ENCODE data around the gene KCNH4. TPM values are rescaled to one million over a fixed set of nuclear protein-coding genes. Genes with fewer than 3 reads are reported as not detected.

Gene KCNH4
- total and polyA plus RNA-seq, 2 of the 13 experiments (the other 11 are each of a cell fraction or from before 2014, with no cell fraction given), result 0.01 to 0.09 TPM

DNA sequence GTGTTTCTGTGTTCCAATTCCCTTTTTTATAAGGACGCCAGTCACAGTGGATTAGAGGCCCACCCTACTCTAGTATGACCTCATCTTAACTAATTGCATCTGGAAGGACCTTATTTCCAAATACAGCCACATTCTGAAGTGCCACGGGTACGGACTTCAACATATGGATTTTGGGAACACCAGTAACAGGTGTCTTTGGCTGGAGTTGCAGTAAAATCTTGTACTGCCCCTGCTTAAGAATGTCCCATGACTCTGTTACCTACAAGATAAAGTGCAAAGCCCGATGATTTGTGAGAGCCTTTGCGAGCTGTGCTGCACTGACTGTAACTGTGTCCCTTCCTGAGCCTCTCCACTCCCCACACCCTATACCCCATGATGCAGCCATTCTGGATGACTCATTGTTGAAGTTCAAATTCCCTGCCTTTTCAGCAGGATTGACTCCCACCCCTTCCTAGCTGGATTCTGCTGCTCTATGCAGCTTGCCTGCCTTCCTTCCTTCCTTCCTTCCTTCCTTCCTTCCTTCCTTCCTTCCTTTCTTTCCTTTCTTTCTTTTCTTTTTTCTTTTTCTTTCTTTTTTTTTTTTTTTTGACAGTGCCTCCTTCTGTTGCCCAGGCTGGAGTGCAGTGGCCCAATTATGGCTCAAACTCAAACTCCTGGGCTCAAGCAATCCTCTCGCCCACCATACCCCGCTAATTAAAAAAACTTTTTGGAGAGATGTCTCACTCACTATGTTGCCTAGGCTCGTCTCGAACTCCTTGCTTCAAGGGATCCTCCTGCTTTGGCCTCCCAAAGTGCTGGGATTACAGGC is 2.2 kb upstream of the KCNH4 start (continued):
- TF ChIP-seq, protein P1, sequence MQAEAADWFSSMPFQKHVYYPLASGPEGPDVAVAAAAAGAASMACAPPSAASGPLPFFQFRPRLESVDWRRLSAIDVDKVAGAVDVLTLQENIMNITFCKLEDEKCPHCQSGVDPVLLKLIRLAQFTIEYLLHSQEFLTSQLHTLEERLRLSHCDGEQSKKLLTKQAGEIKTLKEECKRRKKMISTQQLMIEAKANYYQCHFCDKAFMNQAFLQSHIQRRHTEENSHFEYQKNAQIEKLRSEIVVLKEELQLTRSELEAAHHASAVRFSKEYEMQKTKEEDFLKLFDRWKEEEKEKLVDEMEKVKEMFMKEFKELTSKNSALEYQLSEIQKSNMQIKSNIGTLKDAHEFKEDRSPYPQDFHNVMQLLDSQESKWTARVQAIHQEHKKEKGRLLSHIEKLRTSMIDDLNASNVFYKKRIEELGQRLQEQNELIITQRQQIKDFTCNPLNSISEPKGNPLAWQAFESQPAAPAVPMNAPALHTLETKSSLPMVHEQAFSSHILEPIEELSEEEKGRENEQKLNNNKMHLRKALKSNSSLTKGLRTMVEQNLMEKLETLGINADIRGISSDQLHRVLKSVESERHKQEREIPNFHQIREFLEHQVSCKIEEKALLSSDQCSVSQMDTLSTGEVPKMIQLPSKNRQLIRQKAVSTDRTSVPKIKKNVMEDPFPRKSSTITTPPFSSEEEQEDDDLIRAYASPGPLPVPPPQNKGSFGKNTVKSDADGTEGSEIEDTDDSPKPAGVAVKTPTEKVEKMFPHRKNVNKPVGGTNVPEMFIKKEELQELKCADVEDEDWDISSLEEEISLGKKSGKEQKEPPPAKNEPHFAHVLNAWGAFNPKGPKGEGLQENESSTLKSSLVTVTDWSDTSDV (CRISPR knock-in tag; IDR thresholded peaks at IDR 0.05), result no peak
- TF ChIP-seq POGZ (CRISPR knock-in tag; IDR thresholded peaks at IDR 0.05) (no peak), ZNF256 (CRISPR knock-in tag; conservative IDR thresholded peaks at IDR 0.05) (no peak), RXRA (CRISPR knock-in tag; IDR thresholded peaks at IDR 0.05) (no peak), ZNF703 (CRISPR knock-in tag; IDR thresholded peaks at IDR 0.05; ENCODE audit: borderline replicate concordance) (no peak), CREBL2 (CRISPR knock-in tag; IDR thresholded peaks at IDR 0.05; ENCODE audit: borderline replicate concordance) (no peak), ZNF503 (CRISPR knock-in tag; IDR thresholded peaks at IDR 0.05) (no peak), ZNF331 (CRISPR knock-in tag; IDR thresholded peaks at IDR 0.05) (0 out of 2 replicates have a peak, but pooled peaks have one; percentile 7), ZNF430 (CRISPR knock-in tag; IDR thresholded peaks at IDR 0.05) (no peak; the same call in 1 of the 2 replicates), SETDB1 (CRISPR knock-in tag; IDR thresholded peaks at IDR 0.05; ENCODE audit: borderline replicate concordance) (no peak), PITX1 (CRISPR knock-in tag; IDR thresholded peaks at IDR 0.05) (no peak), ZFP36 (IDR thresholded peaks at IDR 0.05; ENCODE audit: borderline replicate concordance, low read depth, low read length, partially characterized antibody) (peak; percentile 69), MYNN (CRISPR knock-in tag; IDR thresholded peaks at IDR 0.05; ENCODE audit: low read depth) (no peak)
- TF ChIP-seq, protein P2, sequence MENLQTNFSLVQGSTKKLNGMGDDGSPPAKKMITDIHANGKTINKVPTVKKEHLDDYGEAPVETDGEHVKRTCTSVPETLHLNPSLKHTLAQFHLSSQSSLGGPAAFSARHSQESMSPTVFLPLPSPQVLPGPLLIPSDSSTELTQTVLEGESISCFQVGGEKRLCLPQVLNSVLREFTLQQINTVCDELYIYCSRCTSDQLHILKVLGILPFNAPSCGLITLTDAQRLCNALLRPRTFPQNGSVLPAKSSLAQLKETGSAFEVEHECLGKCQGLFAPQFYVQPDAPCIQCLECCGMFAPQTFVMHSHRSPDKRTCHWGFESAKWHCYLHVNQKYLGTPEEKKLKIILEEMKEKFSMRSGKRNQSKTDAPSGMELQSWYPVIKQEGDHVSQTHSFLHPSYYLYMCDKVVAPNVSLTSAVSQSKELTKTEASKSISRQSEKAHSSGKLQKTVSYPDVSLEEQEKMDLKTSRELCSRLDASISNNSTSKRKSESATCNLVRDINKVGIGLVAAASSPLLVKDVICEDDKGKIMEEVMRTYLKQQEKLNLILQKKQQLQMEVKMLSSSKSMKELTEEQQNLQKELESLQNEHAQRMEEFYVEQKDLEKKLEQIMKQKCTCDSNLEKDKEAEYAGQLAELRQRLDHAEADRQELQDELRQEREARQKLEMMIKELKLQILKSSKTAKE (CRISPR knock-in tag; IDR thresholded peaks at IDR 0.05; ENCODE audit: borderline replicate concordance), result no peak
- TF ChIP-seq, protein P3, sequence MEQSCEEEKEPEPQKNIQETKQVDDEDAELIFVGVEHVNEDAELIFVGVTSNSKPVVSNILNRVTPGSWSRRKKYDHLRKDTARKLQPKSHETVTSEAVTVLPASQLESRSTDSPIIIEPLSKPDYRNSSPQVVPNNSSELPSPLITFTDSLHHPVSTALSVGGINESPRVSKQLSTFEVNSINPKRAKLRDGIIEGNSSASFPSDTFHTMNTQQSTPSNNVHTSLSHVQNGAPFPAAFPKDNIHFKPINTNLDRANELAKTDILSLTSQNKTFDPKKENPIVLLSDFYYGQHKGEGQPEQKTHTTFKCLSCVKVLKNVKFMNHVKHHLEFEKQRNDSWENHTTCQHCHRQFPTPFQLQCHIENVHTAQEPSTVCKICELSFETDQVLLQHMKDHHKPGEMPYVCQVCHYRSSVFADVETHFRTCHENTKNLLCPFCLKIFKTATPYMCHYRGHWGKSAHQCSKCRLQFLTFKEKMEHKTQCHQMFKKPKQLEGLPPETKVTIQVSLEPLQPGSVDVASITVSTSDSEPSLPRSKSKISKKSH (CRISPR knock-in tag; IDR thresholded peaks at IDR 0.05; ENCODE audit: borderline replicate concordance), result no peak
- TF ChIP-seq, protein P4, sequence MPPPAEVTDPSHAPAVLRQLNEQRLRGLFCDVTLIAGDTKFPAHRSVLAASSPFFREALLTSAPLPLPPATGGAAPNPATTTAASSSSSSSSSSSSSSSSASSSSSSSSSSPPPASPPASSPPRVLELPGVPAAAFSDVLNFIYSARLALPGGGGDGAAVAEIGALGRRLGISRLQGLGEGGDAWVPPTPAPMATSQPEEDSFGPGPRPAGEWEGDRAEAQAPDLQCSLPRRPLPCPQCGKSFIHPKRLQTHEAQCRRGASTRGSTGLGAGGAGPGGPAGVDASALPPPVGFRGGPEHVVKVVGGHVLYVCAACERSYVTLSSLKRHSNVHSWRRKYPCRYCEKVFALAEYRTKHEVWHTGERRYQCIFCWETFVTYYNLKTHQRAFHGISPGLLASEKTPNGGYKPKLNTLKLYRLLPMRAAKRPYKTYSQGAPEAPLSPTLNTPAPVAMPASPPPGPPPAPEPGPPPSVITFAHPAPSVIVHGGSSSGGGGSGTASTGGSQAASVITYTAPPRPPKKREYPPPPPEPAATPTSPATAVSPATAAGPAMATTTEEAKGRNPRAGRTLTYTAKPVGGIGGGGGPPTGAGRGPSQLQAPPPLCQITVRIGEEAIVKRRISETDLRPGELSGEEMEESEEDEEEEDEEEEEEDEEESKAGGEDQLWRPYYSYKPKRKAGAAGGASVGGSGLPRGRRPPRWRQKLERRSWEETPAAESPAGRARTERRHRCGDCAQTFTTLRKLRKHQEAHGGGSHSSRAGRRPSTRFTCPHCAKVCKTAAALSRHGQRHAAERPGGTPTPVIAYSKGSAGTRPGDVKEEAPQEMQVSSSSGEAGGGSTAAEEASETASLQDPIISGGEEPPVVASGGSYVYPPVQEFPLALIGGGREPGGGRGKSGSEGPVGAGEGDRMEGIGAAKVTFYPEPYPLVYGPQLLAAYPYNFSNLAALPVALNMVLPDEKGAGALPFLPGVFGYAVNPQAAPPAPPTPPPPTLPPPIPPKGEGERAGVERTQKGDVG (CRISPR knock-in tag; IDR thresholded peaks at IDR 0.05; ENCODE audit: borderline replicate concordance), result no peak; the same call in 1 of the 2 replicates

Data from HepG2 (cell line).